ENCODE results near the gene UBL3.

GRCh38 chr13:29893438-29893837 lies 43.0 kb upstream of the UBL3 start:
- TF ChIP-seq POLR2A (IDR thresholded peaks at IDR 0.05), result no peak
- TF ChIP-seq CTCF (IDR thresholded peaks at IDR 0.05), result no peak

All from Peyer's patch (tissue), 4 donors.